ENCODE data around the gene CDK5.

DNA sequence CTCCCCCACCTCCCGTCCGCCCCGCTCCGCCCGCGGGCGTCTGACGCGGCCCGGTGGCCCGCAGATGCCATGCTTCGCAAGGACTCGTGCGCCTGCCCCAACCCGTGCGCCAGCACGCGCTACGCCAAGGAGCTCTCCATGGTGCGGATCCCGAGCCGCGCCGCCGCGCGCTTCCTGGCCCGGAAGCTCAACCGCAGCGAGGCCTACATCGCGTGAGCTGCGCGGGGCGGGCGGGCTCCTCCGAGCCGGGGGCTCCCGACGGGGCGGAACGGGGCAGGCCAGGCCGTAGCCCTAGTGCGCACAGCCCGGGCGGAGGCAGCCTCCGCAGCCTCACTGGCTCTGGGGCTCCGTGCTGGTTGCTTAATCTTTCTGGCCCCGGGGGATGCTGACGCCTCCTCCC, 6.6 kb downstream of the CDK5 start:
- TF ChIP-seq, protein P1, sequence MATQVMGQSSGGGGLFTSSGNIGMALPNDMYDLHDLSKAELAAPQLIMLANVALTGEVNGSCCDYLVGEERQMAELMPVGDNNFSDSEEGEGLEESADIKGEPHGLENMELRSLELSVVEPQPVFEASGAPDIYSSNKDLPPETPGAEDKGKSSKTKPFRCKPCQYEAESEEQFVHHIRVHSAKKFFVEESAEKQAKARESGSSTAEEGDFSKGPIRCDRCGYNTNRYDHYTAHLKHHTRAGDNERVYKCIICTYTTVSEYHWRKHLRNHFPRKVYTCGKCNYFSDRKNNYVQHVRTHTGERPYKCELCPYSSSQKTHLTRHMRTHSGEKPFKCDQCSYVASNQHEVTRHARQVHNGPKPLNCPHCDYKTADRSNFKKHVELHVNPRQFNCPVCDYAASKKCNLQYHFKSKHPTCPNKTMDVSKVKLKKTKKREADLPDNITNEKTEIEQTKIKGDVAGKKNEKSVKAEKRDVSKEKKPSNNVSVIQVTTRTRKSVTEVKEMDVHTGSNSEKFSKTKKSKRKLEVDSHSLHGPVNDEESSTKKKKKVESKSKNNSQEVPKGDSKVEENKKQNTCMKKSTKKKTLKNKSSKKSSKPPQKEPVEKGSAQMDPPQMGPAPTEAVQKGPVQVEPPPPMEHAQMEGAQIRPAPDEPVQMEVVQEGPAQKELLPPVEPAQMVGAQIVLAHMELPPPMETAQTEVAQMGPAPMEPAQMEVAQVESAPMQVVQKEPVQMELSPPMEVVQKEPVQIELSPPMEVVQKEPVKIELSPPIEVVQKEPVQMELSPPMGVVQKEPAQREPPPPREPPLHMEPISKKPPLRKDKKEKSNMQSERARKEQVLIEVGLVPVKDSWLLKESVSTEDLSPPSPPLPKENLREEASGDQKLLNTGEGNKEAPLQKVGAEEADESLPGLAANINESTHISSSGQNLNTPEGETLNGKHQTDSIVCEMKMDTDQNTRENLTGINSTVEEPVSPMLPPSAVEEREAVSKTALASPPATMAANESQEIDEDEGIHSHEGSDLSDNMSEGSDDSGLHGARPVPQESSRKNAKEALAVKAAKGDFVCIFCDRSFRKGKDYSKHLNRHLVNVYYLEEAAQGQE (IDR thresholded peaks at IDR 0.05; ENCODE audit: insufficient read depth in 1 of 2, low read depth in 2 of 2, low read length in 2 of 2) = no peak
- TF ChIP-seq POLR2AphosphoS5 (IDR thresholded peaks at IDR 0.05; ENCODE audit: low read depth, low read length) (no peak), FOXP2 (optimal IDR thresholded peaks at IDR 0.05; ENCODE audit: borderline replicate concordance, extremely low read depth, extremely low read length, insufficient read depth) (no peak)
